Lower lobe of right lung (tissue), 2 donors: ENCODE measurements around the gene PJA1. TPM values are rescaled to one million over a fixed set of nuclear protein-coding genes. Genes with fewer than 3 reads are reported as not detected.

ENCODE experiments used
- ATAC-seq, 2 donors: fragments of 200-7000 bp; cut with Tn5 transposase; one replicate each; pipeline ENCODE4 v1.9.1; 2020 to 2022; ENCODE audit warnings: mild to moderate bottlenecking in 2 of 2, moderate library complexity in 2 of 2
- DNase-seq: peaks from one replicate; pipeline ENCODE4 v3.0.0-alpha.2; 2020
- H3K27ac ChIP-seq: fragments of 200-600 bp; one replicate; pipeline ENCODE4 v1.8.0; 2022
- H3K27me3 ChIP-seq: fragments of 200-600 bp; one replicate; pipeline ENCODE4 v1.8.0; 2022; ENCODE audit warnings: low read depth
- H3K36me3 ChIP-seq: fragments of 200-600 bp; one replicate; pipeline ENCODE4 v1.8.0; 2022; ENCODE audit warnings: mild to moderate bottlenecking
- H3K4me1 ChIP-seq: fragments of 200-600 bp; one replicate; pipeline ENCODE4 v1.8.0; 2022
- H3K4me3 ChIP-seq: fragments of 200-600 bp; one replicate; pipeline ENCODE4 v1.8.0; 2022; ENCODE audit warnings: mild to moderate bottlenecking
- H3K9me3 ChIP-seq: fragments of 200-600 bp; one replicate; pipeline ENCODE4 v1.8.0; 2022
- CTCF ChIP-seq: fragments of 200-600 bp; IDR thresholded peaks from one replicate; pipeline ENCODE4 v1.8.0; 2022; ENCODE audit warnings: antibody characterized with exemption, mild to moderate bottlenecking
- intact Hi-C: fragments of 100-400 bp; cut with DNase I; formaldehyde crosslinking; loops from one replicate; pipeline ENCODE4 v1.11.0; 2022
- total RNA-seq: library from RNA; stranded (reverse); fragmentation: NEBNext Ultra II Directional; extraction: Animal tissue kit (Norgen Biotek cat#: 25700); gene quantifications from one replicate; pipeline ENCODE4 v1.2.1, GENCODE V29; 2021
- donor health status: DM: no; HTN: yes; CAD: no; lungs with severe emphysema.

The PJA1 gene
- total RNA-seq, 1 donor from 2014 or later: 21.9 TPM

GRCh38 chrX:69172937-69173336 lies 7.7 kb upstream of the PJA1 start:
- Histone ChIP-seq H3K4me3 (no peak overlapping the region), H3K27ac (no peak overlapping the region), H3K9me3 (no peaks in the 10 kb centered on the region), H3K27me3 (no peaks in the 10 kb centered on the region), H3K36me3 (no peaks in the 10 kb centered on the region), H3K4me1 (no peaks in the 10 kb centered on the region)
- ATAC-seq: no peak
- DNase-seq: no peak
- intact Hi-C loops: no loop called here
- no peak for TF ChIP-seq CTCF

- Histone ChIP-seq H3K36me3 (no peaks in the 10 kb centered on the region), H3K9me3 (no peaks in the 10 kb centered on the region), H3K4me1 (no peaks in the 10 kb centered on the region), H3K4me3 (no peak overlapping the region), H3K27me3 (no peaks in the 10 kb centered on the region), H3K27ac (no peak overlapping the region)
- no peak for ATAC-seq
- DNase-seq: no peak
- intact Hi-C loops: no loop called here
- no peak for TF ChIP-seq CTCF
Observed at GRCh38 chrX:69170319-69170718, 5.1 kb upstream of the PJA1 start.

GRCh38 chrX:69163936-69164741 lies 1.1 kb downstream of the PJA1 start:
- intact Hi-C loops: no loop called here
- Histone ChIP-seq H3K27ac (no peak overlapping the region), H3K4me3 (peak overlapping the region; percentile 72), H3K36me3 (no peaks in the 10 kb centered on the region), H3K9me3 (no peaks in the 10 kb centered on the region), H3K27me3 (no peaks in the 10 kb centered on the region), H3K4me1 (peaks cover 2% of the 10 kb centered on the region)
- DNase-seq (peak; percentile 53), ATAC-seq (peak; percentile 79 to 86)
- TF ChIP-seq CTCF: no peak

- DNase-seq: no peak
- intact Hi-C loops: no loop called here
Observed at GRCh38 chrX:69162361-69162865, 2.8 kb downstream of the PJA1 start.

GRCh38 chrX:69161786-69162349 lies 3.4 kb downstream of the PJA1 start:
- H3K4me3 ChIP-seq: no peak overlapping the region
- no peaks in the 10 kb centered on the region for H3K27me3 ChIP-seq
- no peaks in the 10 kb centered on the region for H3K36me3 ChIP-seq
- H3K4me1 ChIP-seq: peaks cover 6% of the 10 kb centered on the region
- no peak overlapping the region for H3K27ac ChIP-seq
- DNase-seq: no peak
- TF ChIP-seq CTCF: no peak
- no peaks in the 10 kb centered on the region for H3K9me3 ChIP-seq
- intact Hi-C loops: no loop called here
- no peak for ATAC-seq

More at GRCh38 chrX:69162361-69162865, 2.8 kb downstream of the PJA1 start:
- H3K4me1 ChIP-seq: peaks cover 6% of the 10 kb centered on the region
- no peaks in the 10 kb centered on the region for H3K27me3 ChIP-seq
- H3K4me3 ChIP-seq: no peak overlapping the region
- TF ChIP-seq CTCF: no peak
- H3K36me3 ChIP-seq: no peaks in the 10 kb centered on the region
- H3K9me3 ChIP-seq: no peaks in the 10 kb centered on the region
- ATAC-seq: no peak
- no peak overlapping the region for H3K27ac ChIP-seq
